ENCODE results near the gene ACP1.
A peak's percentile ranks its signal among the peaks of the same experiment; 100 is the strongest.

ACP1 gene

GRCh38 chr2:263022-263738 lies 1.6 kb upstream of the ACP1 start:
- no peak for TF ChIP-seq CTCF (IDR thresholded peaks at IDR 0.05; ENCODE audit: poor library complexity, severe bottlenecking)
- Histone ChIP-seq H3K4me1 (ENCODE audit: insufficient read depth, poor library complexity, severe bottlenecking) (peaks cover 15% of the 10 kb centered on the region), H3K9me3 (ENCODE audit: severe bottlenecking) (peaks cover 3% of the 10 kb centered on the region), H3K36me3 (ENCODE audit: low read depth) (peaks cover 30% of the 10 kb centered on the region), H3K27me3 (ENCODE audit: insufficient read depth, poor library complexity, severe bottlenecking) (no peaks in the 10 kb centered on the region), H3K4me3 (ENCODE audit: severe bottlenecking) (peak overlapping the region; percentile 82), H3K27ac (ENCODE audit: poor library complexity, severe bottlenecking) (peak overlapping the region; percentile 58)
- no peak for ATAC-seq (ENCODE audit: low read depth)
- no peak for DNase-seq (ENCODE audit: low spot score)

GRCh38 chr2:263774-264492 lies 814 bp upstream of the ACP1 start, which contains the start of gene SH3YL1:
TSS of gene SH3YL1 (minus strand) at chr2:264032. CDS start at chr2:263984, 48 bp downstream.
- TF ChIP-seq CTCF (IDR thresholded peaks at IDR 0.05; ENCODE audit: poor library complexity, severe bottlenecking) = no peak
- Histone ChIP-seq H3K27me3 (ENCODE audit: insufficient read depth, poor library complexity, severe bottlenecking) (no peaks in the 10 kb centered on the region), H3K4me3 (ENCODE audit: severe bottlenecking) (peak within 1 kb of the TSS; percentile 82), H3K4me1 (ENCODE audit: insufficient read depth, poor library complexity, severe bottlenecking) (peaks cover 15% of the 10 kb centered on the region), H3K9me3 (ENCODE audit: severe bottlenecking) (no peaks in the 10 kb centered on the region), H3K27ac (ENCODE audit: poor library complexity, severe bottlenecking) (peak within 1 kb of the TSS; percentile 58), H3K36me3 (ENCODE audit: low read depth) (peaks cover 23% of the 10 kb centered on the region)
- DNase-seq (ENCODE audit: low spot score) (peak; percentile 70), ATAC-seq (ENCODE audit: low read depth) (peak; percentile 59)

GRCh38 chr2:268323-268722 lies 3.6 kb downstream of the ACP1 start:
- DNase-seq (ENCODE audit: low spot score) (no peak), ATAC-seq (ENCODE audit: low read depth) (no peak)
- Histone ChIP-seq H3K9me3 (ENCODE audit: severe bottlenecking) (no peaks in the 10 kb centered on the region), H3K27ac (ENCODE audit: poor library complexity, severe bottlenecking) (no peak overlapping the region), H3K4me3 (ENCODE audit: severe bottlenecking) (no peak overlapping the region), H3K27me3 (ENCODE audit: insufficient read depth, poor library complexity, severe bottlenecking) (no peaks in the 10 kb centered on the region), H3K36me3 (ENCODE audit: low read depth) (peaks cover 37% of the 10 kb centered on the region), H3K4me1 (ENCODE audit: insufficient read depth, poor library complexity, severe bottlenecking) (peaks cover 12% of the 10 kb centered on the region)
- no peak for TF ChIP-seq CTCF (IDR thresholded peaks at IDR 0.05; ENCODE audit: poor library complexity, severe bottlenecking)

GRCh38 chr2:269356-270030 lies 4.7 kb downstream of the ACP1 start:
- no peak for ATAC-seq (ENCODE audit: low read depth)
- Histone ChIP-seq H3K27ac (ENCODE audit: poor library complexity, severe bottlenecking) (no peak overlapping the region), H3K27me3 (ENCODE audit: insufficient read depth, poor library complexity, severe bottlenecking) (no peaks in the 10 kb centered on the region), H3K36me3 (ENCODE audit: low read depth) (peaks cover 49% of the 10 kb centered on the region), H3K9me3 (ENCODE audit: severe bottlenecking) (no peaks in the 10 kb centered on the region), H3K4me1 (ENCODE audit: insufficient read depth, poor library complexity, severe bottlenecking) (peaks cover 12% of the 10 kb centered on the region), H3K4me3 (ENCODE audit: severe bottlenecking) (no peak overlapping the region)
- no peak for TF ChIP-seq CTCF (IDR thresholded peaks at IDR 0.05; ENCODE audit: poor library complexity, severe bottlenecking)
- DNase-seq (ENCODE audit: low spot score) = no peak

Measured in RWPE2 (cell line).